Panc1 (cell line): ENCODE measurements around the gene GRPEL2. TPM values are rescaled to one million over a fixed set of nuclear protein-coding genes. Genes with fewer than 3 reads are reported as not detected.

Experiments used
- ATAC-seq: fragments of 200-7000 bp; cut with Tn5 transposase; 2 replicates; pipeline ENCODE4 v1.9.1; 2020; ENCODE audit warnings: mild to moderate bottlenecking, moderate library complexity
- BruUV-seq: library from RNA; stranded (reverse); fragments of 400-500 nt; replicated peaks from 2 replicates; lab custom pipeline; 2021; lab: Mats Ljungman, UMichigan
- CTCF ChIA-PET: fragments of 300-600 bp; sonication (Branson Sonifier 250); formaldehyde crosslinking; loops from one replicate; lab custom pipeline; 2022; ENCODE audit warnings: antibody characterized with exemption; lab: Charles Lee
- POLR2A ChIA-PET: fragments of 300-600 bp; sonication (Branson Sonifier 250); formaldehyde crosslinking; loops from one replicate; lab custom pipeline; 2022; ENCODE audit warnings: antibody characterized with exemption; lab: Charles Lee
- DNase-seq: peaks from one replicate; pipeline ENCODE4 v3.0.0-alpha.2; 2010; ENCODE audit warnings: low read depth, low spot score
- H3K27ac ChIP-seq: 2 replicates; pipeline ENCODE4 v1.5.1; 2011; ENCODE audit warnings: mild to moderate bottlenecking, low read length, inconsistent platforms
- H3K27me3 ChIP-seq: fragments of 200-500 bp; sonication (Bioruptor generic); 2 replicates; pipeline ENCODE4 v1.6.0; 2014; ENCODE audit warnings: low read length, inconsistent platforms; ENCODE audit not compliant: control insufficient read depth, insufficient read depth
- H3K36me3 ChIP-seq: fragments of 200-500 bp; sonication (Bioruptor generic); 2 replicates; pipeline ENCODE4 v1.5.1; 2014; ENCODE audit warnings: inconsistent platforms, mild to moderate bottlenecking, low read length, moderate library complexity; ENCODE audit not compliant: control insufficient read depth, insufficient read depth
- H3K4me1 ChIP-seq: 2 replicates; pipeline ENCODE4 v1.5.1; 2011; ENCODE audit warnings: inconsistent platforms, mild to moderate bottlenecking, low read length, moderate library complexity; ENCODE audit not compliant: control insufficient read depth, insufficient read depth
- H3K4me3 ChIP-seq, 2 experiments: 2 replicates each; pipeline ENCODE4 v1.5.1; 2011 to 2012; ENCODE audit warnings: low read depth in 2 of 2, low read length in 2 of 2, mild to moderate bottlenecking in 2 of 2, inconsistent platforms in 1 of 2, moderate library complexity in 1 of 2
- H3K9me3 ChIP-seq: fragments of 200-500 bp; sonication (Bioruptor generic); 2 replicates; pipeline ENCODE4 v1.5.1; 2014; ENCODE audit warnings: low read depth, mild to moderate bottlenecking, inconsistent platforms, low read length, moderate library complexity; ENCODE audit not compliant: control insufficient read depth, insufficient read depth
- POLR2AphosphoS5 ChIP-seq: IDR thresholded peaks from 2 replicates; pipeline ENCODE4 v1.6.1; 2012; ENCODE audit warnings: mild to moderate bottlenecking, low read depth, low read length, moderate library complexity
- SIN3A ChIP-seq: IDR thresholded peaks from 2 replicates; pipeline ENCODE4 v1.6.1; 2012; ENCODE audit warnings: low read depth, mild to moderate bottlenecking, low read length, moderate library complexity, borderline replicate concordance; ENCODE audit not compliant: insufficient read depth
- TCF7L2 ChIP-seq: IDR thresholded peaks from 2 replicates; pipeline ENCODE4 v1.6.1; 2011; ENCODE audit warnings: mild to moderate bottlenecking, low read depth, low read length, inconsistent platforms
- in situ Hi-C: cut with HindIII; loops from 2 replicates; pipeline ENCODE4 v1.10.0; 2016; ENCODE audit warnings: low sequenced_read_pairs, low pct_unique_long_range_greater_than_20kb
- intact Hi-C: fragments of 100-400 bp; cut with micrococcal nuclease; formaldehyde crosslinking; loops from one replicate; pipeline ENCODE4 v1.10.0; 2022; ENCODE audit not compliant: unreplicated experiment
- total RNA-seq: library from RNA; stranded (reverse); gene quantifications from one replicate; pipeline ENCODE4 v1.2.1, GENCODE V29; 2021; ENCODE audit not compliant: unreplicated experiment
- TF ChIP-seq, protein P1 (sequence below): fragments of 450-650 bp; IDR thresholded peaks from 2 replicates; pipeline ENCODE4 v1.5.1; 2017; ENCODE audit warnings: mild to moderate bottlenecking
- TF ChIP-seq, protein P2 (sequence below), 2 experiments: IDR thresholded peaks; 2 replicates each; pipeline ENCODE4 v1.6.1; 2011 to 2012; ENCODE audit warnings: low read depth in 2 of 2, control low read depth in 1 of 2, low read length in 1 of 2, mild to moderate bottlenecking in 1 of 2, moderate library complexity in 1 of 2; ENCODE audit not compliant: insufficient read depth in 1 of 2

GRPEL2 gene
- total RNA-seq, 1 experiment from 2014 or later = 30.1 TPM

DNA sequence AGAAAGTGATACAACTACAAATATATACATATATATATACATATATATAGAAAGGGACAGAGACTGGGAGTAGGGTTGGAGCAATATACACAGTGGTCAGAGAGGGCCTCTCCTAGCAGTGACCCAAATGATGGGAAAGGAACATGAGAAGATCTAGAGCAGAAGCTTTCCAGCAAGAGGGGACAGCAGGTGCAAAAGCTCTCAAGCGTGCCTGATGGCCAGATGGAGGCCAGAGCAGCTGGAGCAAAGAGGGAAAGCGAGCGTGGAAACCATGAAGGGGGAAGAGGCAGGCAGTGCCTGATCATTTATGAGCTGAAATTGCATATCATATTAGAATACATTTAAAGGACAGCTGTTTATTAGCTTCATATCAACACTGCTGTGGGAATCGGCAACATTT lies 7.6 kb upstream of the GRPEL2 start:
- H3K27me3 ChIP-seq = no peaks in the 10 kb centered on the region
- ATAC-seq = no peak
- no peaks in the 10 kb centered on the region for H3K4me1 ChIP-seq
- TF ChIP-seq, protein P1, sequence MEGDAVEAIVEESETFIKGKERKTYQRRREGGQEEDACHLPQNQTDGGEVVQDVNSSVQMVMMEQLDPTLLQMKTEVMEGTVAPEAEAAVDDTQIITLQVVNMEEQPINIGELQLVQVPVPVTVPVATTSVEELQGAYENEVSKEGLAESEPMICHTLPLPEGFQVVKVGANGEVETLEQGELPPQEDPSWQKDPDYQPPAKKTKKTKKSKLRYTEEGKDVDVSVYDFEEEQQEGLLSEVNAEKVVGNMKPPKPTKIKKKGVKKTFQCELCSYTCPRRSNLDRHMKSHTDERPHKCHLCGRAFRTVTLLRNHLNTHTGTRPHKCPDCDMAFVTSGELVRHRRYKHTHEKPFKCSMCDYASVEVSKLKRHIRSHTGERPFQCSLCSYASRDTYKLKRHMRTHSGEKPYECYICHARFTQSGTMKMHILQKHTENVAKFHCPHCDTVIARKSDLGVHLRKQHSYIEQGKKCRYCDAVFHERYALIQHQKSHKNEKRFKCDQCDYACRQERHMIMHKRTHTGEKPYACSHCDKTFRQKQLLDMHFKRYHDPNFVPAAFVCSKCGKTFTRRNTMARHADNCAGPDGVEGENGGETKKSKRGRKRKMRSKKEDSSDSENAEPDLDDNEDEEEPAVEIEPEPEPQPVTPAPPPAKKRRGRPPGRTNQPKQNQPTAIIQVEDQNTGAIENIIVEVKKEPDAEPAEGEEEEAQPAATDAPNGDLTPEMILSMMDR = no peak
- TF ChIP-seq, protein P2, sequence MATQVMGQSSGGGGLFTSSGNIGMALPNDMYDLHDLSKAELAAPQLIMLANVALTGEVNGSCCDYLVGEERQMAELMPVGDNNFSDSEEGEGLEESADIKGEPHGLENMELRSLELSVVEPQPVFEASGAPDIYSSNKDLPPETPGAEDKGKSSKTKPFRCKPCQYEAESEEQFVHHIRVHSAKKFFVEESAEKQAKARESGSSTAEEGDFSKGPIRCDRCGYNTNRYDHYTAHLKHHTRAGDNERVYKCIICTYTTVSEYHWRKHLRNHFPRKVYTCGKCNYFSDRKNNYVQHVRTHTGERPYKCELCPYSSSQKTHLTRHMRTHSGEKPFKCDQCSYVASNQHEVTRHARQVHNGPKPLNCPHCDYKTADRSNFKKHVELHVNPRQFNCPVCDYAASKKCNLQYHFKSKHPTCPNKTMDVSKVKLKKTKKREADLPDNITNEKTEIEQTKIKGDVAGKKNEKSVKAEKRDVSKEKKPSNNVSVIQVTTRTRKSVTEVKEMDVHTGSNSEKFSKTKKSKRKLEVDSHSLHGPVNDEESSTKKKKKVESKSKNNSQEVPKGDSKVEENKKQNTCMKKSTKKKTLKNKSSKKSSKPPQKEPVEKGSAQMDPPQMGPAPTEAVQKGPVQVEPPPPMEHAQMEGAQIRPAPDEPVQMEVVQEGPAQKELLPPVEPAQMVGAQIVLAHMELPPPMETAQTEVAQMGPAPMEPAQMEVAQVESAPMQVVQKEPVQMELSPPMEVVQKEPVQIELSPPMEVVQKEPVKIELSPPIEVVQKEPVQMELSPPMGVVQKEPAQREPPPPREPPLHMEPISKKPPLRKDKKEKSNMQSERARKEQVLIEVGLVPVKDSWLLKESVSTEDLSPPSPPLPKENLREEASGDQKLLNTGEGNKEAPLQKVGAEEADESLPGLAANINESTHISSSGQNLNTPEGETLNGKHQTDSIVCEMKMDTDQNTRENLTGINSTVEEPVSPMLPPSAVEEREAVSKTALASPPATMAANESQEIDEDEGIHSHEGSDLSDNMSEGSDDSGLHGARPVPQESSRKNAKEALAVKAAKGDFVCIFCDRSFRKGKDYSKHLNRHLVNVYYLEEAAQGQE (IDR thresholded peaks at IDR 0.05; ENCODE audit: insufficient read depth in 1 of 2, low read depth in 2 of 2, low read length in 1 of 2) = no peak
- TF ChIP-seq TCF7L2 = no peak
- TF ChIP-seq POLR2AphosphoS5 = no peak
- TF ChIP-seq SIN3A = no peak
- BruUV-seq = no TSS peak
- no peak overlapping the region for H3K27ac ChIP-seq
- ChIA-PET POLR2A (no interaction called here), CTCF (no interaction called here)
- H3K4me3 ChIP-seq = no peak overlapping the region
- H3K36me3 ChIP-seq = no peaks in the 10 kb centered on the region
- in situ Hi-C loops = no loop called here
- intact Hi-C loops = no loop called here
- no peaks in the 10 kb centered on the region for H3K9me3 ChIP-seq
- no peak for DNase-seq

DNA sequence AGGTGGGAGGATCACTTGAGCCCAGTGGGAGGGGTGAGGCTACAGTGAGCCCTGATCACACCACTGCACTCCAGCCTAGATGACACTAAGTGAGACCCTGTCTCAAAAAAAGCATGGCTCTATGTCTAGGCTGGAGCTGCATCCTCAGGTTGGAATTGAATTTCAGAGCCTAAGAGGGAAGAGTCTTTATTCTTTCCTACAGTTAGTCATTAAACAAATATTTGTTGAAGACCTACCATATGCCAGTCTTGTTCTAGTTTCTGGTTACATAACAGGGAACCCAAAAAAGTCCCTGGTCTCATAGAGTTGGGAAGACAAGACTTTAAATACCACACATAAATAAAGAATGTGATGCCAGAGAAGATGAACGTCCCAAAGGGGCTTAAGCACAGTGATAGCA lies 6.9 kb upstream of the GRPEL2 start:
- no TSS peak for BruUV-seq

More for the DNA sequence above, 6.9 kb upstream of the GRPEL2 start:
- no peaks in the 10 kb centered on the region for H3K27me3 ChIP-seq
- in situ Hi-C loops (no loop called here), intact Hi-C loops (no loop called here)
- H3K36me3 ChIP-seq = no peaks in the 10 kb centered on the region
- H3K27ac ChIP-seq = no peak overlapping the region
- ATAC-seq = no peak
- ChIA-PET POLR2A (interaction anchor here (0.6 kb wide), 2 partner anchors 8 to 146 kb away, joined by 3 to 4 read pairs; no protein-coding TSS in a partner anchor), CTCF (no interaction called here)
- no peak overlapping the region for H3K4me3 ChIP-seq
- no peak for DNase-seq
- no peaks in the 10 kb centered on the region for H3K4me1 ChIP-seq
- TF ChIP-seq, protein P2 (IDR thresholded peaks at IDR 0.05; ENCODE audit: insufficient read depth in 1 of 2, low read depth in 2 of 2, low read length in 1 of 2) = no peak
- TF ChIP-seq, protein P1 = no peak
- no peak for TF ChIP-seq SIN3A
- TF ChIP-seq POLR2AphosphoS5 = no peak
- TF ChIP-seq TCF7L2 = no peak
- H3K9me3 ChIP-seq = no peaks in the 10 kb centered on the region
